ENCODE results near the gene AGBL4.

AGBL4 gene

DNA sequence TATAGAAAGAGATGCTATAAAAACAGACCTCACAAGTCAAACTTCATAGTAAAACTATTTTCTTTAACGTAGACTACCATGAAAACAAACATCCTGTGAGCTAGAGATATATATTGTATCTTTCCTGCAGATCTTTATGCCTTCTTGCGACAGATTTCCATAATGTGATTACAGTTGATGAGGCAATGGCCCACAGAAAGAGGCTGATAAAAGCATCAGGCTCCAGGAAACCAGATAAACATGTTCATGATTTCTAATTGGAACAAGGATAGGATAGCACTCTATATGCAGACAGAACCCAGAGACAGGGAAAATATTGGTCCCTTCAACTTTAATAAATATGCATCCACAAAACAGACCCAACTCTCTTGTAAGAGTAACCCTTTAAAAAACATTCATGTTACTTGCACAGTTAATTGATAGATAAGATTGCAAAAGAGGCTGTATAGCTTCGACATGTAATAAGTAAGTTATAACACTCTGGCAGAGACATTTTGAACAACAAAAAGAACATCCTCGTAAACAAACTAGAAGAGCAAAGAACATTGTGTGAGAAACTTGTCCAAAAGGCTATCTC lies 329.4 kb downstream of the AGBL4 start:
- no peak for DNase-seq (ENCODE audit: low read depth)

DNA sequence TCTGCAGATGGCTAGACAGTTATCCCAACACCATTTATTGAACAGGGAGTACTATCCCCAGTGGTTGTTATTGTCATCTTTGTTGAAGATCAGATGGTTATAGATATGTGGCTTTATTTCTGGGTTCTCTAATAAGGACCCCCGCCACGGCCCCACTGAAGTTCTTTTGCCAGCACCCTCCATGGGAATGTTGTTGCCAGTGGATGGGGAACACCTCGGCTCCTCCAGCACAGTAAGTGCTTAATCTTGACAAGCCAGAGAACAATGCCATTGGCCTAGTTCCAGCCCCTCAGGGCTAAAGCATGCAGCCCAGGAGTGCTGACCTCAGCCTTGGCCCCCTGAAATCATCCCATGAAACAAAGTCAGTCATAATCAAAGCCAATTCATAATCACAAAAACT lies 337.6 kb downstream of the AGBL4 start:
- DNase-seq (ENCODE audit: low read depth), result no peak

DNA sequence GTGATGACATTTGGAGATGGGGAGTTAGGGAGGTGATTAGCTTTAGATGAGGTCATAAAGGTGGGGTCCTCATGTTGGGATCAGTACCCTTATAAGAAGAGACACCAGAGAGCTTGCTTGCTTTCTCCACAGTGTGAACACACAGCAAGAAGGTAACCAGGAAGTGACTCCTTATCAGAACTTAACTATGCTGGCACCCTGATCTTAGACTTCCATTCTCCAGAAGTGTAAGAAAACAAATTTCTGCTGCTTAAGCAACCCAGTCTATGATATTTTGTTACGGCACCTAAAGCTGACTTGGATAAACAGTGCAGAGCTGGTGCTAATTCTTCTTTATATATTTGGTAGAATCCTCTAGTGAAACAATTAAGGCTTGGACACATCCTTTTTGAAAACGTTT lies 346.0 kb downstream of the AGBL4 start:
- DNase-seq (ENCODE audit: low read depth), result no peak

DNA sequence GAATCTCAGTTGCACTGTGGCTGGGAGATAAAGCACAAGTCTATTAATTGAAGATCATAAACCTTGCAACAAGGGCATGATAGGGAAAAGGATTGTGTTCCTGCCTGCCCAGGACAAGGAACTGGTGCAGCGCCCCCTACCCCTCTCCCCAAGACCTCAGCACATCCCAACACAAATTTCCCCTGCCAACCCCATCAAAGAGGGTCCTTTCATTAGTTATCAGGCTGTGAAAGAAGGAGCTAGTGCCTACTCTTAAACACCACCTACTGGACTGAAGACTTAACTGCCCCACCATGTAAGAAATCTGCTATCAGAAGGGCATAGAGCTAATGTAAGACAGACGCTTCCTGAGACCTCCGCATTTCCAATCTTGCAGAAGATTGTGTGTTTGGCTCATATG lies 372.6 kb downstream of the AGBL4 start:
- no peak for DNase-seq (ENCODE audit: low read depth)

DNA sequence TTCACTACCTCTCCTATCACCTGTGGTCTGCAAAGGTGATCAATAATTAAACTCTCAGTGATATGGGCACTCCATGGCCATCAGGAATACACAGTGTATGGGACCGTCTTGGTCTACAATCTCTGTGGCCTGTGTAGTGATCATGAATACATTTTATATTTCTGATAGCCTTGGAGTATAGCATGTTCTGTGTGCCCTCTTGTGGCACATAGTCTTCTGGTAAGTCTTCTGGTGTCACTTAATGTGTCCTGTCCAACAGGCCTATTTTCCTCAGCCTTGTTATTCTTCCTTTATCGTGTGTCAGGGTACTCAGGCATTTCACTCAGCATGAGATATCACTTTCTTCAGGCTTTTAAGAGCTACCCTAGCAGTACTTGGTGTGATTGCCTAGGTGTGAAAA lies 393.6 kb downstream of the AGBL4 start:
- no peak for DNase-seq (ENCODE audit: low read depth)

DNA sequence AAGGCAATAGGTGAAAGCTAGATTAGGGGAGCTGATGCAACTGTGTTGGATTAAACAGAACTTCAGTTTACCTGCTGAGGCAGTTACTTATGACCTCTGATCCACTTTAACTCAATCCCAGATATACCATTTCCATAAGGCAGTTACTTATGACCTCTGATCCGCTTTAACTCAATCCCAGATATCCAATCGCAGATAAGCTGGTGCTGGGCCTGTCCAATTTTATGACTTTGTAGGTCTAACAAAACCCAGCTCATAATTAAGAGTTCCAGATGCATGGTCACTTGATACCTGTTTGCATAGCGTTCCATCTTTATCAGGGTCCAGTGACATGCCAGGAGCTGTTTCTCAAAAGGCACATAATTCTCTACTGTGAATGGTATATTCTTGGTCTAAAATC lies 396.0 kb downstream of the AGBL4 start:
- no peak for DNase-seq (ENCODE audit: low read depth)

DNA sequence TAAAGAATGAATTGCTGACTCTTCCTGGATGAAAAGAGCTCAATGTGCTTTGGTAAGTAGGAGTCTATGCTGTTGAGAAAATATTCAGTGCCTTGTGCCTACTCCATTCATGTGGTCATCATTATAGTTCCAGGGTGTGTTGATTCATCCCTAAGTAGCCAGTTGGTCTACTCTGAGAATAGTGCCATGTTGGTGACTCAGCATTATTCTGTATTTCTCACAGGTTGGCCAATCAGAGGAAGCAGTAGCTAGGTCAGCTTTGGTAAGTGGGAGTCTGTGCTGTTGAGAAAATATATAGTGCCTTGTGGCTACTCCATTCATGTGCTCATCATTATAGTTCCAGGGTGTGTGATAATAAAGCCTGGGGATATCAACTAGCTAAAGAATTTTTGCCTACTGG lies 397.3 kb downstream of the AGBL4 start:
- no peak for DNase-seq (ENCODE audit: low read depth)

DNA sequence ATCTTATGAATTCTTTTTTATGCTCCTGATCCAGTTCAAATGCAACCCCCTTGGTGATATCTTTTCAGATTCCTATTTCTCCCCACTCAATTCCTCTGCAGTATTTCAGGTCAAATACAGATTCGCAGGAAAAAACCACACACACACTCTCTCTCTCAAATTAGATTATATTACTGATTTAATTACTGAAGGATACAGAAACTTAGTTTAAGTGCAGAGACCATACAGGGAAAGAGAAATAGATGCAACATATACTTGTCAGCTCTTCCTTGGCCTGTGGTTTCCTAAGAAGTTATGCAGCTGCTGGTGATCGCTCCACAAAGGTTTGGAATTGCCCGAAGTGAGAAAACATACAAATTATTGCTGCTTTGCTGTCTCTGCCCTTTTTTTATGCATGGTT lies 400.9 kb downstream of the AGBL4 start:
- DNase-seq (ENCODE audit: low read depth), result no peak

DNA sequence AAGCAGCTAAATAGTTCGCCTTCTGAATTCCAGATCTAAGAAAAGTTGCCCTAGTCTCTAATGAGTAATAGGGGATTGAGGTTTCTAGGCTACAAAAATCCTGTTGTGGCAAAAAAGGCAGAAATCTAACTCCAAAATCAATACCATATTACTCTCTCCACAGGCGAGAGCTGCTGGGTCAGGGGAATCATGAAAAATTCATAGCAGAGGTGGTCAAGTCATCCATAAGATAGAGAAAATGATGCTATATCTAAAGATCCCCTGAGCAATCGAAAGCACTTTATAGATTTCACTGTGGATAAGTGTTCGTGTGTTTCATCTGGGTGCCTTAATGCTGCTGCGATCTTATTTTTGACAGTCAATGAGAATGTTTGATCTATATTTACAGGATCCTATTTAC lies 417.7 kb downstream of the AGBL4 start:
- no peak for DNase-seq (ENCODE audit: low read depth)

DNA sequence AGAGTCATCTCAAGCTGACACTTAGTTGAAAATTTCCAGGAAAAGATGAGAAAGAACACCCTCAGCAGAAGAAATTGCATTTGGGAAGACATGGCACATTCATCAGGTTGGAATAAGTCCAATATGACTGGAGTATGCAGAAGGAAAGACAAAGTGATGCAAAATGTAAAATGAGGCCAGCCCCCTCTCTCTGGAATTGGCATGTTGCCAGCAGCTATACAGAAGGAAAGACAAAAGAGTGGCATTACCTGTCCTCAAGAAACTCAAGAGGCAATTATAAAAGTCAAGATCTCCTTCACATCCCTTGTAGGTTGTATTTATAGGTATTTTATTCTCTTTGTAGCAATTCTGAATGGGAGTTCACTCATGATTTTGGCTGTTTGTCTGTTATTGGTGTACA lies 426.3 kb downstream of the AGBL4 start:
- no peak for DNase-seq (ENCODE audit: low read depth)

DNA sequence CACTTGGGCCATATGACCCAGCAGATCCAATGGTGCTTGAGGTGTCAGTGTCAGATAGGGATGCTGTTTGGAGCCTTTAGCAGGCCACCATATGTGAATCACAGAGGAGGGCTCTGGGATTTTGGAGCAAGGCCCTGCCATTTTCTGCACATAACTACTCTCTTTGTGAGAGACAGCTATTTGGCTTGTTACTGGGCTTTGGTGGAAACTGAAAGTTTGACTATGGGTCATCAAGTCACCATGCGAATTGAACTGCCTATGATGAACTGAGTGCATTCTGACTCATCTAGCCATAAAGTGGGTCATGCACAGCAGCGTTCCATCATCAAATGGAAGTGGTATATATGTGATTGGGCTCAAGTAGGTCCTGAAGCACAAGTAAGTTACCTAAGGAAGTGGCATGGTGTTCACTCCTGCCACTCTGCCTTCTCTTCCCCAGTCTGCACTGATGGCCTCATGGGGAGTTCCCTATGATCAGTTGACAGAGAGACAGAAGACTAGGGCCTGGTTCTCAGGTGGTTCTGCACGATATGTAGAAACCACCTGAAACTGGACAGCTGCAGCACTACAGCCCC lies 447.3 kb downstream of the AGBL4 start:
- DNase-seq (ENCODE audit: low read depth), result no peak

DNA sequence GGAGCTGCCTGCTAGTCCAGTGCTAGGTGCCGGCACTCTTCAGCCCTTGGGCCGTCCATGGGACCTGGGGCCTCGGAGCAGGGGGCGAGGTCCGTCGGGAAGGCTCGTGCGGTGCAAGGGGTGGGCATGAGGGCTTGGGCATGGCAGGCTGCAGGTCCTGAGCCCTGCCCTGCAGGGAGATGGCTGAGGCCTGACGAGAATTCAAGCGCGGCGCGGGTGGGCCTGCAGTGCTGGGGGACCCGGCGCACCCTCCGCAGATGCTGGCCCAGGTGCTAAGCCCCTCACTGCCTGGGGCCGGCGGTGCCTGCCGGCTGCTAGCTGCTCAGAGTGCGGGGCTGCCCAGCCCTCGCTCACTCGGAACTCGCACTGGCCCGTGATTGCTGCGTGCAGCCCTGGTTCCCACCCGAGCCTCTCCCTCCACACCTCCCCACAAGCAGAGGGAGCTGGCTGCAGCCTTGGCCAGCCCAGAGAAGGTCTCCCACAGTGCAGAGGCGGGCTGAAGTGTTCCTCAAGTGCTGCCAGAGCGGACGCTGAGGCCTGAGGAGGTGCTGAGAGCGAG lies 467.0 kb downstream of the AGBL4 start:
- no peak for DNase-seq (ENCODE audit: low read depth)

DNA sequence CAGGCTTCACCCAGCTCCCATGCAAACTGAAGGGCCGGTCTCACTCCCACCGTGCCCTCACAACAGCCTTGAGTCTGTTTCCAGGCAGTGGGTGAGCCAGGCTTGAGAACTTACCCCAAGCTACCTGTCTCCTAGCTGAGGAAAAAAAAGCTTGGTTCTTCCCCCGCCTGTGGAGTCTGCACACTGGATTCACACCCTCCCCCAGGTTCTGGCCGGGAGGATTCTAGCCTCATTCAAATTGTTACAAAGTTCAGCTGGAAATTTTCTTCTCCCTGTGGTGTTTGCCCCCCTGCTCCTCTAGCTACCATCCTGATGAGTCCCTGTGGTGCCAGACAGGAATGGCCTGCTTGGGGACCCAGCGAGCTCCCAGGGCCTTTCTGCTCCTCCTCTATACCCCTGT lies 471.7 kb downstream of the AGBL4 start:
- DNase-seq (ENCODE audit: low read depth), result no peak

DNA sequence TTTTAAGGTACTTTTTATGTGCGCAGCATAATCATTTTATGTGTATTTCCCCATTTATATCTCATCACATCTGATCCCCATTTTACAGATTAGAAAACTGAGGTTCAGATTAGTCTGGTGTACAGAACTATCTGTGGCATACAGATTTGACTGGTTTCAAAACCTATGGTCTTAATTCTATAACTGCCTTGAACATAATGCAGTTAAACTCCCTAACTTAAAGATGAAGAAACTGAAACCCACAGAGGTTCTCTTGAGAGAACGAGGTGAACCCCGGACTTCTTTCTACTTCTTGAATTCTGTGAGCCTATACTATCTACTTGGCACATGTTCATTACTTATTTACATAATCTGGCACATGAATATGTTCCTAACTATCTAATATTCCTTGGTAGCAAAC lies 479.1 kb downstream of the AGBL4 start:
- no peak for DNase-seq (ENCODE audit: low read depth)

DNA sequence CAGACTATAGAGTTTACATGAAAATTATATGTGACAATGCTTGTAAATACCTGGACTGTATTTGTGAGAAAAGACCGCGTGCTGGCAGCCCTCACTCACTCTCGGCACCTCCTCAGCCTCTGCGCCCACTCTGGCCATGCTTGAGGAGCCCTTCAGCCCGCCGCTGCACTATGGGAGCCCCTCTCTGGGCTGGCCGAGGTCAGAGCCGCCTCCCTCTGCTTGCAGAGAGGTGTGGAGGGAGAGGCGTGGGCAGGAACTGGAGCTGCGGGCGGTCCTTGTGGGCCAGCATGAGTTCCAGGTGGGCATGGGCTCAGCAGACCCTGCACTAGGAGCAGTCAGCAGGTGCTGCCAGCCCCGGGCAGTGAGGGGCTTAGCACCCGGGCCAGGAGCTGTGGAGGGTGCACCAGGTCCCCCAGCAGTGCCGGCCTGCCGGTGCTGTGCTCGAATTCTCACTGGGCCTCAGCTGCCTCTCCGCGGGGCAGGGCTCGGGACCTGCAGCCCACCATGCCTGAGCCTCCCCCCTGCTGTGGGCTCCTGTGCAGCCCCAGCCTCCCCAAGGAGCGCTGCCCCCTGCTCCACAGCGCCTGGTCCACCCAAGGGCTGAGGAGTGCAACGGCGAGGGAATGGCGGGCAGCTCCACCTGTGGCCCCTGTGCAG lies 482.5 kb downstream of the AGBL4 start:
- no peak for DNase-seq (ENCODE audit: low read depth)

DNA sequence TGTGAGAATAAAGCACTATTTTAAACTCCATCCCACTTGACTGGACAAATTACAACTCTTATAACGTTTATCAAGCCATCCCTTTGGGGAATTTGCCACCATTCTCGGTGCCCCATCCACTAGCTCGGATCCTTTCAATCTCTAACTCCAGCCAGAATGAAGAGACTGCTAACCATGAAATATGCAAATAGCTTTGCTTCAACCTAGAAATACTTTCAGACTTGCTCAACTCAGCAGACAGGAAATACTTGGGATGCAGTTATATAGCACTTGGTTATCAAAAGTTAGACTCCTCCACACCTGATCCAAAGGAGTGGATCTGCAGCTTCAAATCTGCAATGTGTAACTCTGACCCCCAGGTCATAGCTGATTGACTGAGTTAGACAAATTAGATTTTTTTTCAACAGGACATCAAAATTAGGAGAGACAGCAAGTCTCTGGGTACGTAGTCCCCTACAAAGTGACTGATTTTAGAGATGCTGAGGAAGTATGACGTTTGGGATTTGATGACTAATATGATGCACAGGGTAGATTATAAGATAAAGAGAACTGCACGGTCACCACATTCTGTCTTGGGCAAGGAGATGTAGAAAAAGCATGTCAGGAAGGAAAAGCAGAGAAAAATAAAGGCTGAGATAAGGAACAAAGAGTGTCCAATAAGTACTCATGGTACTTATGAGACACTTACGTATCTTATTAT lies 496.0 kb downstream of the AGBL4 start:
- DNase-seq (ENCODE audit: low read depth), result no peak

DNA sequence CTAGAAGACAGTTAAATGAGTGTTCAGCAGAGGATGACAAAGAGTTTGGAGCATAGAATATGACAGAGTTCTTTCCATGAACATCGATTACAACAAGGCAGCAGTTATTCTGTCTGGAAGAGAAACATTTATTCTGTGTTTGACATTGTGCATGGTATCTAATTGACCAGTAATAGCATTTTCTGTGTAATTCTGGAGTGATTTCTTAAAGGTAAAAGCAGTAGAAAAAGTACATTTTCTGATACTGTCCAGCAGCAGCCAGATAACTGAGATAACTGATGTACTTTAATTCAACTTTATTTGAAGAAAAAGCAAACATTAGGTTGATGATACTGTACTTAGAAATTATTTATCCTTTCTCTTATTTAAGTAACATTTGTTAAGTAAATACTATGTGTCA lies 497.1 kb downstream of the AGBL4 start:
- no peak for DNase-seq (ENCODE audit: low read depth)

DNA sequence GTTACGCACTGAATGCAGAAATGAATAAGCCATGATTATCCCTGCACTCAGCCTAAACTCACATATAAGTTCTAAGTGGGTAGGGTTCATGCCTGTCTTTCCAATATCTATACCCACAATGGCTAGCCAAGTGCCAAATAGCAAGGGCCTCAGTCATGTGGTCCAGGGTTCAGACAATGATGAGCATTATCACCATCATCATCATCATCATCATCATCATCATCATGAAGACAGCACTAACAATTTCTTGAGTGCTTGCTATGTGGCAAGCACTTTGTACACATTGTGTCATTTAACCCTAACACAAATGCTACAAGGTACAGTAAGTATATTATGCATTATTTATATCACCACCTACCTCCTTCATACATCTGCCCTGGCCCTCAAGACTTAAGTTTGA lies 500.0 kb downstream of the AGBL4 start:
- no peak for DNase-seq (ENCODE audit: low read depth)

DNA sequence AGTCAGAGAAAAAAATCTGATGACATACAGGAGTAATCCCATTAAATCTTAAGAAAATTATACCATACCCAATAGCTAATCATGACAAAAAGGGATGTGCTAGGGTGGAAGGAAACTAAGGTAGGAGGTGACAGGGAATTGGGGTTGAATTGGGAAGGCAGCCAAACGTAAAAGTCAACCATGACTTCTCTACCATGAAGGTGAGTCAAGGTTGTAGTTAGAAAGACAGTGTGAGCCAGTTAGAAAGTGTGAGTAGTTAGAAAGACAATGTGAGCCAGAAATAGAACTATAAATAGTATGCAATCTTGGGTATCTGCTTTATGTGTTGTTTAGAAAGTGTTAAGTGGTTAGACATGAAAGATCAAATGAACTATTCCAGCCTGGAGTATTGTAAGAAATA lies 556.8 kb downstream of the AGBL4 start:
- DNase-seq (ENCODE audit: low read depth), result no peak

DNA sequence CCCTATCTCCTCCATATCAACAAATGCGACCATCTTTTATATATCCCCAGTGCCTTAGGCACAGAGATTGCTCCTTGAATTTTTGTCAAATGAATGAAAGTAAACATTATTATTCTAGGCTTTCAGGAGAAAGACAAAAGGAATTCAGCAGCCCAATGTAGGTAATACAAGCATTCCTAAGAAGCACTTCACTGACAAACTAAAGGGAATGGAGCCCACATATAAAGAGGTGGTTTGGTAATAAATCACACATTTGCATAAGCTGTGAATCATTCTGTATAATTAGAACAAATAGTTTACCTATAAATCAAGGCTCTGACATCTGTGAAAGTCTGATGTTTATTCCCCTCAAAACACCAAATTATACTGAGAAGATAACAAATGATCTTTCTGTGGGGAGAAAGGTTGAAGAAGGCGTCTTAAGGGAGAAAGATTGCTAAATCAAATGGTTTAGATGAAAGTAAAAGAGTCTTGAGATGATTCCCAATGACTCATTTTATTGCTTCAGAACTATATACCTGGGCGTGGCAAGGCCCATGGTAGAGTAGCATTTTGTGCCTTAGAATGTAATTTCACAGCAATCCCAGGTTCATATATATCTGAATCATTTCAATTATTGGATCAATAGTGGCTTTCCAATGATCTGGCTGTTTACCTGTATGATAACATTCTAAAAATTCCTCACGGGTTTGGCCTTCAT lies 558.1 kb downstream of the AGBL4 start:
- DNase-seq (ENCODE audit: low read depth), result no peak

DNA sequence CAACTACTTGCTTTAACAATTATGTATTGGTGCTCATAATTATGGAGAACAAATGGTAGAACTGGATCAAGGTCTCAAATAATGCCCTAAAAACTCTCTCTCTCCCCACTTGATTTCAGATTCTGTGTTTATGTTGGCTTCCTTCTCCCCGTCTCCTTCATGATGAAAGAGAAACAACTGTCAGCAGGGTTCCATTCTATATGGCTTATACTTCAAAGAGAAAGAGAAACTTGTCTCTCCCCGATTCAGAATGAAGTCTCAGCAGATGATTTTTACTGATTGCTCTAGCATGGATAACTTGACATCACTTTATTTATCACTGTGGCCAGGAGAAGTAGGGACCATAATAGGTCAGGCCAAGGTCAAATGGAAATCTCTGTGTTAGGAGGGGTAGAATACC lies 575.6 kb downstream of the AGBL4 start:
- no peak for DNase-seq (ENCODE audit: low read depth)

DNA sequence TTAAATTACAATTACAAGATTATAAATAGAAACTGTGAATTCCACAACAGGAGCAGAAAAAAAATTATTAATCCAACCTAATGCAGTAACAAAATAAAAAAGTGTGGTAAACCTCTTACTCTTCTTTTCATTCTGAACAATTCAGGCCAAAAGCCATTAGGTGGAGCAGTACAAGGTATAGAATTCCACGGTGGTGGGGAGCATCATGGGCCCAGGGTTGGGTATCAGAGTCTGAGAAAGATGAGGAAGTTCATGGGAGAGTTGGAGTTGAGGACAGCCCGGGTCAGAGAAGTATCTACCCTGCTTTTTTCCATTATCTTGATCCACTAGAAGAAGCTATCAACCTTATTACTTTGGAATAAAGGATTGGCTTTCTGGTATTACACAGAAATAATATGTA lies 586.9 kb downstream of the AGBL4 start:
- DNase-seq (ENCODE audit: low read depth), result no peak

DNA sequence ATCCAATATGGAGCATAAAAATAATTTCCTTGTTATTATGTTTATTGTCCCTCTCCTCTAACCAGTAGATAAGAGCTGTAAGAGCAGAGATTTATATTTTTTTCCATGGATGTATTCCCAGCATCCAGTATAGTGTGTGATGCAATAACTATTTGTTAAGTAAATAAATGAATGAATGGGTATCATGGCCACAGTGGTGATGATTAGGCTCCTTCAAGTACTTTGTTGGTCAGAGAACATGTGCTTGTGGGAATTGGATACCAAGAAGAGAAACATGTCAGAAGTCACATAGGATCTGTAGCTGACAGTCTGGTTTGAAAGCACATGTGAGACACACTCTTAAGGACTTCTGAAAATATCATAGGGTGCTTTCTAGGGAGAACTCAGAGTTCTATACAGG lies 588.5 kb downstream of the AGBL4 start:
- no peak for DNase-seq (ENCODE audit: low read depth)
